ENCODE measurements around the gene RNF215. TPM values are rescaled to one million over a fixed set of nuclear protein-coding genes. Genes with fewer than 3 reads are reported as not detected.

The RNF215 gene
- total RNA-seq, 1 donor from 2014 or later: 43.1 TPM

DNA sequence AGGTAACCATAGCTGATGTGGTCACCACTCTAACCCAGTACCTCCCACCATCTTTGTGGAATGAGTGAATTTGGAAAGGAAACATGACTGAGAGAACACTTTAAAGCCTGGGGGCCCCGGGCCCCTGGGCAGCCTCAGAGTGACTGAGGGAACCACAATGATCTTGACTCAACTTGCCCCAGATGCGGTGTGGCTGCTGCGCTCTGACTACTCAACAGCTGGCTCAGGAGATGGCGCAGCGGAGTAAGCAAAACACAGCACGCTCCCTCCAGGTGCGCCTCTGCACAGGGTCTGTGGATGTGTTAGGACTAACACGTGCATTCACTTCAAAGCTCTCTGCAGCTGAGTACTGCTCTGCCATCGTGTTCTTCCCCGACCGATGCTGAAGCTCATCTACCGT lies 5.9 kb downstream of the RNF215 start:
- Mint-ChIP-seq H3K4me1 (ENCODE audit: low read depth, unreplicated experiment) (peaks cover 4% of the 10 kb centered on the region), H3K27ac (ENCODE audit: unreplicated experiment) (no peak overlapping the region), H3K36me3 (ENCODE audit: unreplicated experiment) (no peaks in the 10 kb centered on the region), H3K9me3 (ENCODE audit: unreplicated experiment) (peaks cover 2% of the 10 kb centered on the region), H3K4me3 (ENCODE audit: unreplicated experiment) (no peak overlapping the region), H3K27me3 (ENCODE audit: unreplicated experiment) (peaks cover 3% of the 10 kb centered on the region)
- no peak for DNase-seq
- TF ChIP-seq, protein P1, sequence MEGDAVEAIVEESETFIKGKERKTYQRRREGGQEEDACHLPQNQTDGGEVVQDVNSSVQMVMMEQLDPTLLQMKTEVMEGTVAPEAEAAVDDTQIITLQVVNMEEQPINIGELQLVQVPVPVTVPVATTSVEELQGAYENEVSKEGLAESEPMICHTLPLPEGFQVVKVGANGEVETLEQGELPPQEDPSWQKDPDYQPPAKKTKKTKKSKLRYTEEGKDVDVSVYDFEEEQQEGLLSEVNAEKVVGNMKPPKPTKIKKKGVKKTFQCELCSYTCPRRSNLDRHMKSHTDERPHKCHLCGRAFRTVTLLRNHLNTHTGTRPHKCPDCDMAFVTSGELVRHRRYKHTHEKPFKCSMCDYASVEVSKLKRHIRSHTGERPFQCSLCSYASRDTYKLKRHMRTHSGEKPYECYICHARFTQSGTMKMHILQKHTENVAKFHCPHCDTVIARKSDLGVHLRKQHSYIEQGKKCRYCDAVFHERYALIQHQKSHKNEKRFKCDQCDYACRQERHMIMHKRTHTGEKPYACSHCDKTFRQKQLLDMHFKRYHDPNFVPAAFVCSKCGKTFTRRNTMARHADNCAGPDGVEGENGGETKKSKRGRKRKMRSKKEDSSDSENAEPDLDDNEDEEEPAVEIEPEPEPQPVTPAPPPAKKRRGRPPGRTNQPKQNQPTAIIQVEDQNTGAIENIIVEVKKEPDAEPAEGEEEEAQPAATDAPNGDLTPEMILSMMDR (IDR thresholded peaks at IDR 0.05; ENCODE audit: partially characterized antibody, unreplicated experiment): no peak

DNA sequence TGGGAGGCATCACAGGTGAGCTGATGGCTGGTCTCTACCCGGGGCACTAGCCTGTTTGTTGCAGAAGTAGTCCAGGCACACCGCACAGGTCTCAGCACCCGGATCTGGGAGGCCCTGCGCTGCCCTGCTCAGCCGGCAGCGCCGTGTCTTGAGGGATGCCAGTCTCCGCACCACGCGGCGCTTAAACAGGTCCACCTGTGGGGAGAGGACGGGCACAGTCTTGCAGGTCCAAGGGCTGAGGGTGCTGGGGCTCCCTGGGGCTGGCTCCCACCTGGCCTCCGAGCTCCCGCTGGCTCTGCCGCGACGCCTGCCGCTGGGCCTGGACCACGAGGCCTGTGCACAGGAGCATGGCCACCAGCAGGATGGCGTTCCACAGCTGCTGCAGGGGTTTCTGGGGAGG lies 7.2 kb downstream of the RNF215 start:
- Mint-ChIP-seq H3K9me3 (ENCODE audit: unreplicated experiment) (peaks cover 2% of the 10 kb centered on the region), H3K36me3 (ENCODE audit: unreplicated experiment) (no peaks in the 10 kb centered on the region), H3K4me1 (ENCODE audit: low read depth, unreplicated experiment) (peaks cover 5% of the 10 kb centered on the region), H3K27me3 (ENCODE audit: unreplicated experiment) (peaks cover 3% of the 10 kb centered on the region), H3K27ac (ENCODE audit: unreplicated experiment) (no peak overlapping the region), H3K4me3 (ENCODE audit: unreplicated experiment) (no peak overlapping the region)
- DNase-seq: no peak
- TF ChIP-seq, protein P1 (IDR thresholded peaks at IDR 0.05; ENCODE audit: partially characterized antibody, unreplicated experiment): no peak

DNA sequence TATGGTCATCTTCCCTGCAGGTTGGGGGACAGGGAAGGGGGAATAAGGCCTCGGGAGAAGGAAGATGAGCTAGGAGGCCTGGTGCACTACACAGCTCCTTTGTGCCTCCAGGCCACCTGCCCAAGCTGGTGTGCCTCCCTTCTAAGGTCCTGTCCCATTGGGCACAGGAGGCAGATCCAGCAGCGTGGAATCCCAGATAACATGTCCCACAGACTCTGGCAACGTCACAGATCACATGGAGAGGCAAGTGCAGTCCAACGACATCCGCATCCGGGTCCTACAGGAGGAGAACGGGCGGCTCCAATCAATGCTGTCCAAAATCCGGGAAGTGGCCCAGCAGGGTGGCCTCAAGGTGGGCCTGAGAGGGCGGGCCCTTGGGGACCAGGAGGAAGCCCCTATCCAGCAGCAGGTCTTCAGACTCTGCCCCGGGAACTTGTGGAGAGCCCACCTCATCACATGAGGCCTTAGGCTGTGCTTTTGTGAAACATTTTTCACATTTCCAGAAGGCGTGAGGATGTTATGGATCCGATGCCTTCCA lies 11.8 kb downstream of the RNF215 start:
- H3K27ac Mint-ChIP-seq (ENCODE audit: unreplicated experiment): no peak overlapping the region
- TF ChIP-seq, protein P1 (IDR thresholded peaks at IDR 0.05; ENCODE audit: partially characterized antibody, unreplicated experiment): no peak
- no peak overlapping the region for H3K4me3 Mint-ChIP-seq (ENCODE audit: unreplicated experiment)
- DNase-seq: no peak
- no peaks in the 10 kb centered on the region for H3K36me3 Mint-ChIP-seq (ENCODE audit: unreplicated experiment)
- H3K4me1 Mint-ChIP-seq (ENCODE audit: low read depth, unreplicated experiment): peaks cover 20% of the 10 kb centered on the region
- H3K27me3 Mint-ChIP-seq (ENCODE audit: unreplicated experiment): peaks cover 10% of the 10 kb centered on the region
- H3K9me3 Mint-ChIP-seq (ENCODE audit: unreplicated experiment): peaks cover 3% of the 10 kb centered on the region

DNA sequence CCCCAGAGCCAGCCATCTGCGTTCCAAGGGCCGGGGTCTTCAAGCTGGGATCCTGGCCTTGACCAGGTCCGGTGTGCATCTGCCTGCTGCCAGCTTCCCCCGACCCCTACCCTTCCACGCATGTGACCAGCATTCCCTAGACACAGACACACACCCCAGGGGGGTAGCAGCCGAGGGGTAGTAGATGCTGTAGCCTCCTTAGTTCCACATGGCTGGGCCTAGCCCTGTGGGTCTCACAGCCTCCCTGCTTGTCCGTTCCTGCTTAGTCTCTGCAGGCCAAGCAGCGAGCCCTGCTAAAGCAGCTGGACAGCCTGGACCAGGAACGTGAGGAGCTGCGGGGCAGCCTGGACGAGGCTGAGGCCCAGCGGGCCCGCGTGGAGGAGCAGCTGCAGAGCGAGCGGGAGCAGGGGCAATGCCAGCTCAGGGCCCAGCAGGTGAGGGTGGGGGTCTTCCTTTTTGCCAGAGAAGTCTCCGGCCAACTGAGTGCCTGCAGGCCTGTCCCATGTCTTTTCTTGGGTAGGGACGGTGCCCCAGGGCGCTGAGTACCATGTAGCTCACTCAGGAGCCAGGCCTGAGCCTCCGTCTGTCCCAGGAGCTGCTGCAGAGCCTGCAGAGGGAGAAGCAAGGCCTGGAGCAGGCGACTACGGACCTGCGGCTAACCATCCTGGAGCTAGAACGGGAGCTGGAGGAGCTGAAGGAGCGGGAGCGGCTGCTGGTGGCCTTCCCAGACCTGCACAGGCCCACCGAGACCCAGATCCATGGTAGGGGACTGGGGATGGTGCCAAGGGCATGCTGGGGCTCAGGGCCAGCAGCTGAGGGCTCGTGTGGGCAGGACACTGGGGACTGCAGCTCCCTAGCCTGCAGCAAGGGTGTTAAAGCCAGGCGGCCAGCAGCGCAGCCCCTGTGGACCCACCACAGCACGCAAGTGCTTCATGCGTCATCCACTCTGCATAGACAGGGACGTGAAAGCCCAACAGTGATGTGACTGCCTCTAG lies 13.6 kb downstream of the RNF215 start:
- H3K4me1 Mint-ChIP-seq (ENCODE audit: low read depth, unreplicated experiment): peaks cover 27% of the 10 kb centered on the region
- H3K4me3 Mint-ChIP-seq (ENCODE audit: unreplicated experiment): no peak overlapping the region
- peak; percentile 35 for DNase-seq
- TF ChIP-seq, protein P1 (IDR thresholded peaks at IDR 0.05; ENCODE audit: partially characterized antibody, unreplicated experiment): no peak
- H3K27me3 Mint-ChIP-seq (ENCODE audit: unreplicated experiment): peaks cover 17% of the 10 kb centered on the region
- no peaks in the 10 kb centered on the region for H3K36me3 Mint-ChIP-seq (ENCODE audit: unreplicated experiment)
- H3K27ac Mint-ChIP-seq (ENCODE audit: unreplicated experiment): no peak overlapping the region
- peaks cover 3% of the 10 kb centered on the region for H3K9me3 Mint-ChIP-seq (ENCODE audit: unreplicated experiment)

DNA sequence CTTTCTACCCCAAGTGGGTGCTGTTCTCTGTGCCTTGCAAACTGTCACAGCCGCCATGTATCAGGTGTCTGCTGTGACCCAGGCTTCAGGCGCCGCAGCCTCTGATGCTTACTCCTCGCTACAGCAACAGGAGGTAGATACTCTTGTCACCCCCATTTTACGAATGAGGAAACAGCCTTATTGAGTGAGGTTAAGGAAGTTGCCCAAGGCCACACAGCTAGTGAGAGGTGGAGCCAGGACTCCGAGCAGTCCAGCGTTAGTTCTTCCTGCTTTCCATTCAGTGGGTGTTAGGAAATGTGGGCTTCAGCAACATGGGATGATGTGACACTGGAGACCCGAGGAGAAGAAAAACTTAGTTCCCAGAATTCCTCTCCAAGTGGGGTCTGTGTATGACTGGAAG lies 14.3 kb downstream of the RNF215 start:
- peaks cover 17% of the 10 kb centered on the region for H3K27me3 Mint-ChIP-seq (ENCODE audit: unreplicated experiment)
- H3K4me3 Mint-ChIP-seq (ENCODE audit: unreplicated experiment): no peak overlapping the region
- DNase-seq: no peak
- H3K4me1 Mint-ChIP-seq (ENCODE audit: low read depth, unreplicated experiment): peaks cover 27% of the 10 kb centered on the region
- H3K36me3 Mint-ChIP-seq (ENCODE audit: unreplicated experiment): no peaks in the 10 kb centered on the region
- no peak overlapping the region for H3K27ac Mint-ChIP-seq (ENCODE audit: unreplicated experiment)
- TF ChIP-seq, protein P1 (IDR thresholded peaks at IDR 0.05; ENCODE audit: partially characterized antibody, unreplicated experiment): no peak
- H3K9me3 Mint-ChIP-seq (ENCODE audit: unreplicated experiment): peaks cover 3% of the 10 kb centered on the region
